SIG-M5 treated with dmso at 0.1 percent for 504 hours (cell line): ENCODE results near the gene GUCY1A1.

Source experiments
- DNase-seq: peaks from one replicate; lab custom pipeline; 2025; ENCODE audit not compliant: unreplicated experiment; lab: John Stamatoyannopoulos, UW

GUCY1A1 gene

GRCh38 chr4:155772459-155773195, 106.0 kb downstream of the GUCY1A1 start:
- DNase-seq: no peak

- no peak for DNase-seq
Observed at GRCh38 chr4:155773196-155773800, 106.7 kb downstream of the GUCY1A1 start.

GRCh38 chr4:155774033-155774432, 107.4 kb downstream of the GUCY1A1 start:
- DNase-seq: no peak

- DNase-seq: no peak
Observed at GRCh38 chr4:155777971-155778735, 111.5 kb downstream of the GUCY1A1 start.

GRCh38 chr4:155780775-155781174, 114.1 kb downstream of the GUCY1A1 start:
- DNase-seq: no peak

- no peak for DNase-seq
Observed at GRCh38 chr4:155781249-155781831, 114.7 kb downstream of the GUCY1A1 start.
